Activated CD4-positive, alpha-beta memory T cell treated with anti-CD3 and anti-CD28 coated beads, Interleukin-2, amount 10 ng/mL, durations not matched to agents 7 days and 5 days (primary cell): ENCODE results near the gene MUSTN1. TPM values are rescaled to one million over a fixed set of nuclear protein-coding genes. Genes with fewer than 3 reads are reported as not detected.

ENCODE experiments used
- CTCF ChIA-PET: fragments of 350-600 bp; sonication (Branson Sonifier 250); formaldehyde crosslinking; loops from one replicate; lab custom pipeline; 2021; ENCODE audit warnings: antibody characterized with exemption, inconsistent platforms; lab: Charles Lee
- POLR2A ChIA-PET: fragments of 350-600 bp; sonication (Branson Sonifier 250); formaldehyde crosslinking; loops from one replicate; lab custom pipeline; 2021; ENCODE audit warnings: antibody characterized with exemption; lab: Charles Lee
- DNase-seq: peaks from one replicate; pipeline ENCODE4 v3.0.0-alpha.2; 2020
- H3K27ac Mint-ChIP-seq: one replicate; pipeline ENCODE4 v1.8.0; 2021; ENCODE audit warnings: mild to moderate bottlenecking, mixed read lengths
- H3K27me3 Mint-ChIP-seq: one replicate; pipeline ENCODE4 v1.8.0; 2021; ENCODE audit warnings: mixed read lengths
- H3K36me3 Mint-ChIP-seq: one replicate; pipeline ENCODE4 v1.8.0; 2021; ENCODE audit warnings: low read depth, mixed read lengths
- H3K4me1 Mint-ChIP-seq: one replicate; pipeline ENCODE4 v1.8.0; 2021; ENCODE audit warnings: mixed read lengths
- H3K4me3 Mint-ChIP-seq: one replicate; pipeline ENCODE4 v1.8.0; 2021; ENCODE audit warnings: mild to moderate bottlenecking, mixed read lengths
- H3K9me3 Mint-ChIP-seq: one replicate; pipeline ENCODE4 v1.8.0; 2021; ENCODE audit warnings: mixed read lengths
- total RNA-seq, 2 experiments: library from RNA; stranded (reverse); gene quantifications; one replicate each; pipeline ENCODE4 v1.2.3, GENCODE V29; 2021

MUSTN1 gene
- total RNA-seq, 2 experiments from 2014 or later: 3.3 to 4.4 TPM

DNA sequence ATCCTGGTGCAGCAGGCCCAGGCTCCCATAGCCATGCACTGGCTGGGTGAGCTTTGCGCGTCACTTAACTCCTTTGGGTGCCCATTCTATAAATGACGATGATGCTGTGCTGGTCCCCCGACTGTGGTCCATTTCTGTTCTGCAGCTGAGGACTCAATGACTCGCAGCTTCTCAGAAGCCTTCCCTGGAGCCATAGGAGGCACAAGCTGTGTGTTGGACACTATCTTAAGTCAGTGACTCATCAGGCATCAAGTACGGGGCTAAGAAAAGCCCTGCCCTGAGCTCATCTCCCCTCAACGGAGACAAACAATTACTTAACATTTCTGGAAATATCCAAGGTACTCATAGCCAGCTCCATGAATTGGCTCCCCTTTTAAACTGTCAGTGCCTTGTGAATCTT is 13.8 kb upstream of the MUSTN1 start:
- H3K27ac Mint-ChIP-seq: no peak overlapping the region
- H3K36me3 Mint-ChIP-seq: peaks cover 8% of the 10 kb centered on the region
- H3K27me3 Mint-ChIP-seq: no peaks in the 10 kb centered on the region
- H3K4me1 Mint-ChIP-seq: no peaks in the 10 kb centered on the region
- POLR2A ChIA-PET: interaction anchor here (1.4 kb wide), 1 partner anchor 9 kb away, joined by 3 read pairs; no protein-coding TSS in a partner anchor
- no peak for DNase-seq
- no peaks in the 10 kb centered on the region for H3K9me3 Mint-ChIP-seq
- no peak overlapping the region for H3K4me3 Mint-ChIP-seq
- CTCF ChIA-PET: interaction anchor here (0.6 to 2.5 kb wide), 5 partner anchors 10 to 266 kb away, joined by 3 to 7 read pairs (median 3); no protein-coding TSS in a partner anchor

DNA sequence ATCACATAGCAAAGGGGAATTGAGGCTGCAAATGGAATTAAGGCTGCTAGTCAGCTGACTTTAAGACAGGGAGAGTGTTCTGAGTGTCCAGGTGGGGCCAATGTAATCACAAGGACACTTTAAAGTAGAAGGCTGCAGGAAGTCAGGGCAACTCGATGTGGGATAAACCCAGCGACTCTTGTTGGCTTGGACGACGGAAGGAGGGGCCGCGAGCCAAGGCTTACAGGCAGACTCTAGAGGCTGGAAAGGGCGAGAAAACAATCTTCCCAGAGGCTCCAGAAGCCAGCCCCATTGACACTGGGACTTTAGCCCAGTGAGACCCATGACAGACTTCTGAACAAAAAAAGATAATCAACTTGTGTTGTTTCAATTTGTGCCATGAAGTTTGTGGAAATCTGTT is 12.9 kb upstream of the MUSTN1 start:
- Mint-ChIP-seq H3K27me3 (no peaks in the 10 kb centered on the region), H3K36me3 (peaks cover 8% of the 10 kb centered on the region), H3K27ac (no peak overlapping the region), H3K4me1 (no peaks in the 10 kb centered on the region), H3K4me3 (no peak overlapping the region), H3K9me3 (no peaks in the 10 kb centered on the region)
- no peak for DNase-seq
- ChIA-PET CTCF (interaction anchor here (0.6 to 2.5 kb wide), 4 partner anchors 9 to 203 kb away, joined by 3 to 7 read pairs (median 4); no protein-coding TSS in a partner anchor), POLR2A (no interaction called here)

- Mint-ChIP-seq H3K4me3 (no peak overlapping the region), H3K4me1 (no peaks in the 10 kb centered on the region), H3K27me3 (no peaks in the 10 kb centered on the region), H3K9me3 (no peaks in the 10 kb centered on the region), H3K36me3 (peaks cover 8% of the 10 kb centered on the region), H3K27ac (no peak overlapping the region)
- no peak for DNase-seq
- ChIA-PET CTCF (interaction anchor here (0.6 kb wide), 1 partner anchor 204 kb away, joined by 3 read pairs; no protein-coding TSS in a partner anchor), POLR2A (no interaction called here)
Observed at GRCh38 chr3:52847241-52847640, 12.4 kb upstream of the MUSTN1 start.

DNA sequence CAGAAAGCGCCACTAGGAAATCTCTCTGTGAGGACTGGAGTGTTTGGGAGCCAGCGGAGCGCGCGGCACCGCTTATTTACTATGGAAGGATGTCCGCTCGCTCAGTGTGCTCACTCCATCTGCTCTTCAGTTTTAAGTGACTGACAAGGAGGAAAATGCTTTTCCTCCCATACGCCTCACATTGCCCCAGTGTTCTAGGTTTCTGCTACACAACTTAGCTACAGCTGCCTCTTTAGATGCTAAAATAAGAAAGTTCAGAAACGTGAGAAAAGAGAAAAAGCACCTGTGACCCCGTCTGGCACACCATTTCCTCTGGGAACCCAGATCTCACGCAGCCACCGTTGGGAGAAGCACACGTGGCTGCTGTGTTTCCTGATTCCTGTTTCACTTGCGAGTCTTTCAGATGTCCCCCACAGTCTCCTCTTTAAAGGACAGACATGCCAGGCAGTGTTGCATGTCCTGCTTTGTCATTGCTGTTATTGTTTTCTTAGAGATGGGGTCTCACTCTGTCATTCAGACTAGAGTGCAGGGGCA is 11.7 kb upstream of the MUSTN1 start:
- CTCF ChIA-PET: interaction anchor here (0.8 to 1.4 kb wide), 5 partner anchors 28 to 255 kb away, joined by 3 to 4 read pairs (median 3); no protein-coding TSS in a partner anchor
- Mint-ChIP-seq H3K4me1 (no peaks in the 10 kb centered on the region), H3K9me3 (no peaks in the 10 kb centered on the region), H3K4me3 (no peak overlapping the region), H3K27ac (no peak overlapping the region), H3K27me3 (no peaks in the 10 kb centered on the region), H3K36me3 (peaks cover 5% of the 10 kb centered on the region)
- POLR2A ChIA-PET: no interaction called here
- DNase-seq: no peak

GRCh38 chr3:52845691-52846431 is 11.0 kb upstream of the MUSTN1 start:
- Mint-ChIP-seq H3K9me3 (no peaks in the 10 kb centered on the region), H3K4me3 (no peak overlapping the region), H3K36me3 (peaks cover 7% of the 10 kb centered on the region), H3K4me1 (no peaks in the 10 kb centered on the region), H3K27me3 (no peaks in the 10 kb centered on the region), H3K27ac (no peak overlapping the region)
- POLR2A ChIA-PET: interaction anchor here (0.6 kb wide), 1 partner anchor 157 kb away, joined by 3 read pairs; no protein-coding TSS in a partner anchor
- no peak for DNase-seq
- CTCF ChIA-PET: interaction anchor here (0.8 to 1.4 kb wide), 8 partner anchors 8 to 256 kb away, joined by 3 to 4 read pairs (median 3); partner anchors contain the start of genes GLT8D1 and SPCS1

DNA sequence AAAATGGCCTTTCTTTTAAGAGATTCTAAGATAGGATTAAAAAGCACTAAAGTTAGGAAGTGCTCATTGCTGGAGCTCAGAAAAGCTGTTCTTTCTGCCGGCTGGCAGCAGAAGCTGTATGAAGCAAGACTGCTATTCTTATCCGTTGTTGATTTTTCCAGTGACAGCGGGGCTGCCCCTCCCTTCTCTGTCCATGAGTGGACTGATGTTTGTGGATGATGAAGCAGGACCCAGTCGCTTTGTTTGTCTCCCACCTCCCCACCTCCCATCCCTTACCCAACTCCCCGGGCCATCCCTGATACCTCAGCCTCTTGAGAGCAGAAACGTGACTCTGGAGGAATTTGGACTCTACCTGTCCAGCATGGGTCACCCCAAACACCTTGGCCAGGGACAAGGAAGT is 10.3 kb upstream of the MUSTN1 start:
- no peak overlapping the region for H3K27ac Mint-ChIP-seq
- H3K4me3 Mint-ChIP-seq: no peak overlapping the region
- peaks cover 9% of the 10 kb centered on the region for H3K36me3 Mint-ChIP-seq
- POLR2A ChIA-PET: interaction anchor here (0.6 kb wide), 1 partner anchor 157 kb away, joined by 3 read pairs; no protein-coding TSS in a partner anchor
- H3K9me3 Mint-ChIP-seq: no peaks in the 10 kb centered on the region
- no peaks in the 10 kb centered on the region for H3K27me3 Mint-ChIP-seq
- no peak for DNase-seq
- H3K4me1 Mint-ChIP-seq: peaks cover under 1% of the 10 kb centered on the region
- CTCF ChIA-PET: interaction anchor here (1.1 to 1.3 kb wide), 4 partner anchors 9 to 140 kb away, joined by 3 to 4 read pairs (median 3); partner anchors contain the start of genes GLT8D1 and SPCS1

DNA sequence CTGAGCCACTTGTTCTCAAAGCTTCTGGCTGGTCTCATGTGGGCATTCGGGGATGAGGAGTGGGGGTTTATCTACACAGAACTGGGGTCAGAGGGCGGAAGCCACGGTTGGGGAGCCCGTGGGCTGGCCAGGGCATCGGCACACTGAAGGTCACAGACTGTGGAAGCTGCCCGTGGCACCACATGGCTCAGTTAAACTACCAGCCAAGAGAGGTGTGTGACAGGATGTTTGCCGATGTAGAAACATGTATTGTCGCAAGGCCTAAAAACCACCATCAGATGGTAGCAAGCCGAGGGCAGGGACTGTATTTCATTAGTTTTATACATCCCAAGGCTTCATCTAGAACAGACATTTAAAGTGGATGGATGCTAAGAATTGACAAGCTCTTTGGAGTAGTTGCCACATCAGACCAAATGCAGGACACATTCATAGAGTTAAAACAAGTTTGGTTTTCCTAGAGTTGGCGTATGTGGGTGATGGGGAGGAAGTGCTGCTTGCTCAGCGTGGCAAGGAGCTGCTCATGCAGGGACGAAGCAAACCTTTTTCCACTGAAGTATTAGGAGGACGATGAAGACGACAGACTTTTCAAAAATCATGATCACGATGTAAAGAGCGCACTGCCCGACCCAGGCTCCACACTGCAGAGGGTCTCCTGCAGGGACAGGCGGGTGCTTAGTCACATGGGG is 9.6 kb upstream of the MUSTN1 start:
- ChIA-PET POLR2A (no interaction called here), CTCF (interaction anchor here (1.0 to 1.2 kb wide), 4 partner anchors 9 to 139 kb away, joined by 3 to 4 read pairs (median 4); partner anchors contain the start of genes GLT8D1, MUSTN1 and SPCS1)
- peaks cover 9% of the 10 kb centered on the region for H3K36me3 Mint-ChIP-seq
- no peaks in the 10 kb centered on the region for H3K27me3 Mint-ChIP-seq
- no peak for DNase-seq
- no peaks in the 10 kb centered on the region for H3K9me3 Mint-ChIP-seq
- H3K4me1 Mint-ChIP-seq: peaks cover 6% of the 10 kb centered on the region
- no peak overlapping the region for H3K27ac Mint-ChIP-seq
- no peak overlapping the region for H3K4me3 Mint-ChIP-seq

DNA sequence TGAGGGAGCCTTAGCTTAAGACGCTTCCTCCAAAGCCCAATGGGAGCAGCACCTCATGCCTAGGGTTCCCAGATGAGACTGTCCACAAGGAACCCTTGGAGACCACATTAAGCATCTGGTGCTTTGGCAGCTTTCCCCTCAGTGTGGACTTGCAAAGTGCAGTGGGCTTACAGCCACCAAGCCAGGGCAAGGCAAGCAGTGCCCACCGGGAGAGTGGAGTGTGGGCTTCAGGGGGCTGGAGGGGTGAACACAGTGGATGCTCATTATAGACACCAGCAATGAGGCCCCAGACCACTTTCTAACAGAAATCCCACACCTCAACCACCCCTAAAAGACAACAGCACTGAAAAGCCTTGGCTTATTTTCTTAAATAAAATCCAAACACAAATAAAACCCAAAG is 9.1 kb upstream of the MUSTN1 start:
- H3K36me3 Mint-ChIP-seq: peaks cover 9% of the 10 kb centered on the region
- H3K27me3 Mint-ChIP-seq: no peaks in the 10 kb centered on the region
- no peak for DNase-seq
- ChIA-PET POLR2A (no interaction called here), CTCF (interaction anchor here (1.0 kb wide), 1 partner anchor 9 kb away, joined by 4 read pairs; the partner anchor contains the start of gene MUSTN1)
- H3K27ac Mint-ChIP-seq: no peak overlapping the region
- no peaks in the 10 kb centered on the region for H3K9me3 Mint-ChIP-seq
- peaks cover 12% of the 10 kb centered on the region for H3K4me1 Mint-ChIP-seq
- no peak overlapping the region for H3K4me3 Mint-ChIP-seq

GRCh38 chr3:52843108-52843865 is 8.5 kb upstream of the MUSTN1 start:
- no peak overlapping the region for H3K4me3 Mint-ChIP-seq
- DNase-seq: no peak
- H3K27me3 Mint-ChIP-seq: no peaks in the 10 kb centered on the region
- no peaks in the 10 kb centered on the region for H3K9me3 Mint-ChIP-seq
- peaks cover 12% of the 10 kb centered on the region for H3K36me3 Mint-ChIP-seq
- no peak overlapping the region for H3K27ac Mint-ChIP-seq
- POLR2A ChIA-PET: no interaction called here
- H3K4me1 Mint-ChIP-seq: peaks cover 18% of the 10 kb centered on the region
- CTCF ChIA-PET: interaction anchor here (1.0 kb wide), 1 partner anchor 8 kb away, joined by 4 read pairs; the partner anchor contains the start of gene MUSTN1

GRCh38 chr3:52842424-52842823 is 7.6 kb upstream of the MUSTN1 start:
- H3K27ac Mint-ChIP-seq: no peak overlapping the region
- DNase-seq: no peak
- POLR2A ChIA-PET: no interaction called here
- H3K27me3 Mint-ChIP-seq: no peaks in the 10 kb centered on the region
- CTCF ChIA-PET: no interaction called here
- H3K9me3 Mint-ChIP-seq: no peaks in the 10 kb centered on the region
- H3K4me3 Mint-ChIP-seq: no peak overlapping the region
- H3K4me1 Mint-ChIP-seq: peaks cover 26% of the 10 kb centered on the region
- peaks cover 15% of the 10 kb centered on the region for H3K36me3 Mint-ChIP-seq

- Mint-ChIP-seq H3K4me3 (no peak overlapping the region), H3K27ac (no peak overlapping the region), H3K36me3 (peaks cover 15% of the 10 kb centered on the region), H3K27me3 (no peaks in the 10 kb centered on the region), H3K9me3 (no peaks in the 10 kb centered on the region), H3K4me1 (peaks cover 30% of the 10 kb centered on the region)
- DNase-seq: no peak
- CTCF ChIA-PET: no interaction called here
- POLR2A ChIA-PET: no interaction called here
Observed at GRCh38 chr3:52841981-52842340, 7.1 kb upstream of the MUSTN1 start.

- Mint-ChIP-seq H3K9me3 (no peaks in the 10 kb centered on the region), H3K27ac (no peak overlapping the region), H3K27me3 (no peaks in the 10 kb centered on the region), H3K4me3 (no peak overlapping the region), H3K36me3 (peaks cover 15% of the 10 kb centered on the region), H3K4me1 (peaks cover 33% of the 10 kb centered on the region)
- ChIA-PET POLR2A (no interaction called here), CTCF (no interaction called here)
- DNase-seq: no peak
Observed at GRCh38 chr3:52841211-52841980, 6.6 kb upstream of the MUSTN1 start.
